ENCODE data around the gene CCDC7.
A peak's percentile ranks its signal among the peaks of the same experiment; 100 is the strongest.

CCDC7 gene

DNA sequence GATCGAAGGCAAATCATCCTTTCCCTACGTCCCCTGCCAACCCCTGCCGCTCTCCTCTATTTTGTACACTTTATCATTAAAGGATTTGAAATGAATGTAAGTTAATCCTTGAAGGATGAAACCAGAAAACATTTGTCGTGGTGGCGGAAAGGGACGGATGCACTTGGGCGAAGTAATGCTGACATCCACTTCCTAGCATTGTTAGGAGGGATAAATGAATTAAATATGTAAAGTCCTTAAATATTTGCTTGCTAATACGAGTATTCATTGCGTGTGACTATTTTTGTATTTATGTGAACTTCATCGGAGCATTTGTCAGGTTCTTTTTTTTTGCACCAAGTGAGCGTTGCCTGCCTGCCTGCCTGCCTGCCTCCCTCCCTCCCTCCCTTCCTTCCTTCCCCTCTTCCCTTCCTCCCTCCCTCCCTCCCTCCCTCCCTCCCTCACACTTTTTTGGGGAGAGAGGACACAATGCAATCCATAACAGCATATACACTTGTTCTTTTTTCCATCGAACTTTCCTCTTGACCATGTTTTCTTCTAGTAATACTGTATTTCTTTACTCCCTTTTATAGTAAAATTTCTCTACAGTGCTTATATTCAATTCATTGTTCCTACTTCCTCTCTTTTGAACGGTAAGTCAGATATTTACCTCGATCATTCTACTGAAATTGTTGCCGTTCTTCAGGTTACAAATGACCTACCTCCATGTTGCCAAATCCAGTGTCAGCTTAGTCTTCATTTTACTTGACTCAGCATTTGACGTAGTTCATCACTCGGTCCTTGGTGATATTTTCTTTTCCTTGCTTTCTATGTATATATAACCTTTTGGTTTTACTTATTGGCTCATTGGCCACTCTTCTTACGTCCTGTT is 831 bp downstream of the CCDC7 start:
- peaks cover 0 to 1% (median 0%) of the 10 kb centered on the region in 4 experiments for H3K36me3 ChIP-seq (ENCODE audit: control insufficient read depth in 4 of 4, insufficient read depth in 4 of 4, low read length in 3 of 4)
- WGBS (ENCODE audit: insufficient coverage), result 0% methylated on average over 7 of the region's 18 CpGs
- peak; percentile 3 to 65 (median 50) for DNase-seq
- CTCF ChIA-PET, result no interaction called here
- peak overlapping the region; percentile 93 to 97 for H3K27ac ChIP-seq (ENCODE audit: insufficient read depth in 1 of 2, low read depth in 1 of 2, low read length in 2 of 2, poor library complexity in 1 of 2, severe bottlenecking in 2 of 2)
- POLR2A ChIA-PET, result interaction anchor here (1.1 to 1.2 kb wide), 2 partner anchors 10 to 68 kb away, joined by 3 to 8 read pairs; no protein-coding TSS in a partner anchor
- H3K4me3 ChIP-seq (ENCODE audit: control insufficient read depth in 1 of 7, extremely low read depth in 1 of 7, insufficient read depth in 4 of 7, low read depth in 2 of 7, low read length in 6 of 7), result peak overlapping the region; percentile 79 to 99 (median 92)
- no peaks in the 10 kb centered on the region for H3K27me3 ChIP-seq (replicated peaks in 2 of 5; ENCODE audit: control insufficient read depth in 4 of 5, insufficient read depth in 5 of 5, low read length in 4 of 5)
- peaks cover 5 to 14% (median 8%) of the 10 kb centered on the region in 4 experiments for H3K4me1 ChIP-seq (ENCODE audit: control extremely low read depth in 1 of 4, control insufficient read depth in 4 of 4, insufficient read depth in 4 of 4, low read length in 3 of 4)
- peaks cover 0 to 5% (median 0%) of the 10 kb centered on the region in 5 experiments for H3K9me3 ChIP-seq (ENCODE audit: control extremely low read depth in 1 of 5, control insufficient read depth in 4 of 5, insufficient read depth in 2 of 5, low read depth in 1 of 5, low read length in 4 of 5)

DNA sequence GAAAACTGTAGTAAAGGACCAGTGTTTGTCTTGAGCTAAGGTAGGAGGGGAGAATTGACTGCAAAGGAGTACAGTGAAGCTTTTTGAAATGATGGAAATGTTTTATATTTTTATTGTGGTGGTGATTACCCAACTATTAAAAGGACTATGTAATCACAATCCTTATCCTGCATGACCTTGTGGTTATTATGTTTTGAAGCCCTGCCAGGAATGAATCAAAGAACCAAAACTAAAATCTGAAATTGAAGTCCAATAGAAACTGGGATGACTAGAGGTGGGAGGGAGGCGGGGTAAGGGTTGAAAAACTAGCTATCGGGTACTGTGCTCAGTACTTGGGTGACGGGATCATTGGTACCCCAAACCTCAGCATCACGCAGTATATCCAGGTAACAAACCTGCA is 8.2 kb downstream of the CCDC7 start:
- 90% methylated on average over 2 of the region's 4 CpGs for WGBS (ENCODE audit: insufficient coverage)

DNA sequence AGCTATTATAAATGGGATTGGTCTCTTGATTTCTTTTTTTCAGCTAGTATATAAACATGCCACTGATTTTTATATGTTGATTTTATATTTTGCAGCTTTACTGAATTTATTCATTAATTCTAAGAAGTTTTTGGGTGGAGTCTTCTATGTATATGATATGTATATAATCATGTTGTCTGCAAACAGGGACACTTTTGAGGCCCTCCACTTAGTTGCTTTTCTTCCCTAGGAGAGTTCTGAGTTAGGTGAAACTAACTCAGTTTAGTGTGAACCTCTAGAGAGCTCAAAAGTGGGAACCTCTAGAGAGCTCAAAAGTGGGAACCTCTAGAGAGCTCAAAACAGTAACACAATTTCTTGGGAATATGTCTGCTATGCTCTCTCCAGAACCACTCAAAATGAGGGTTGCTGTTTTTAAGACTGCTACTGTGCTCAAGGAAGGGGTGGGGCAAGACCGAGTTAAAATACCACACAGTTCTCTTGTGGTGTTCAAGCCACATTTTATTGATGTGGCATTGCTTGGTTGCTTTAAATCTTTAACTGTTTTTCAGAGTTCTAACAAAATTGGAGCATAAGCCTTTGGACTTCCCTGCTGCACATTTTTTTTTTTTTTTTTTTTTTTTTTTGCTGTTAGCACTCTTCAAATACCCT is 13.2 kb downstream of the CCDC7 start:
- WGBS (ENCODE audit: insufficient coverage), result 25% methylated on average over 1 of the region's 1 CpG
- ChIA-PET POLR2A (no interaction called here), CTCF (no interaction called here)
- Histone ChIP-seq H3K27me3 (replicated peaks in 2 of 5; ENCODE audit: control insufficient read depth in 4 of 5, insufficient read depth in 5 of 5, low read length in 4 of 5) (no peaks in the 10 kb centered on the region), H3K4me1 (ENCODE audit: control extremely low read depth in 1 of 4, control insufficient read depth in 4 of 4, insufficient read depth in 4 of 4, low read length in 3 of 4) (no peaks in the 10 kb centered on the region), H3K9me3 (ENCODE audit: control extremely low read depth in 1 of 5, control insufficient read depth in 4 of 5, insufficient read depth in 2 of 5, low read depth in 1 of 5, low read length in 4 of 5) (no peaks in the 10 kb centered on the region), H3K27ac (ENCODE audit: insufficient read depth in 1 of 2, low read depth in 1 of 2, low read length in 2 of 2, poor library complexity in 1 of 2, severe bottlenecking in 2 of 2) (no peak overlapping the region), H3K4me3 (ENCODE audit: control insufficient read depth in 1 of 7, extremely low read depth in 1 of 7, insufficient read depth in 4 of 7, low read depth in 2 of 7, low read length in 6 of 7) (no peak overlapping the region), H3K36me3 (ENCODE audit: control insufficient read depth in 4 of 4, insufficient read depth in 4 of 4, low read length in 3 of 4) (peaks cover 2 to 16% (median 3%) of the 10 kb centered on the region in 4 experiments)
- DNase-seq, result no peak

More for the DNA sequence above, 8.2 kb downstream of the CCDC7 start:
- DNase-seq, result no peak
- ChIA-PET POLR2A (interaction anchor here (0.6 kb wide), 1 partner anchor 76 kb away, joined by 3 read pairs; no protein-coding TSS in a partner anchor), CTCF (no interaction called here)
- H3K27ac ChIP-seq (ENCODE audit: insufficient read depth in 1 of 2, low read depth in 1 of 2, low read length in 2 of 2, poor library complexity in 1 of 2, severe bottlenecking in 2 of 2), result no peak overlapping the region
- H3K36me3 ChIP-seq (ENCODE audit: control insufficient read depth in 4 of 4, insufficient read depth in 4 of 4, low read length in 3 of 4), result peaks cover under 1 to 19% (median 6%) of the 10 kb centered on the region in 4 experiments
- H3K4me3 ChIP-seq (ENCODE audit: control insufficient read depth in 1 of 7, extremely low read depth in 1 of 7, insufficient read depth in 4 of 7, low read depth in 2 of 7, low read length in 6 of 7), result no peak overlapping the region
- H3K27me3 ChIP-seq (replicated peaks in 2 of 5; ENCODE audit: control insufficient read depth in 4 of 5, insufficient read depth in 5 of 5, low read length in 4 of 5), result no peaks in the 10 kb centered on the region
- no peaks in the 10 kb centered on the region for H3K4me1 ChIP-seq (ENCODE audit: control extremely low read depth in 1 of 4, control insufficient read depth in 4 of 4, insufficient read depth in 4 of 4, low read length in 3 of 4)
- H3K9me3 ChIP-seq (ENCODE audit: control extremely low read depth in 1 of 5, control insufficient read depth in 4 of 5, insufficient read depth in 2 of 5, low read depth in 1 of 5, low read length in 4 of 5), result no peaks in the 10 kb centered on the region

DNA sequence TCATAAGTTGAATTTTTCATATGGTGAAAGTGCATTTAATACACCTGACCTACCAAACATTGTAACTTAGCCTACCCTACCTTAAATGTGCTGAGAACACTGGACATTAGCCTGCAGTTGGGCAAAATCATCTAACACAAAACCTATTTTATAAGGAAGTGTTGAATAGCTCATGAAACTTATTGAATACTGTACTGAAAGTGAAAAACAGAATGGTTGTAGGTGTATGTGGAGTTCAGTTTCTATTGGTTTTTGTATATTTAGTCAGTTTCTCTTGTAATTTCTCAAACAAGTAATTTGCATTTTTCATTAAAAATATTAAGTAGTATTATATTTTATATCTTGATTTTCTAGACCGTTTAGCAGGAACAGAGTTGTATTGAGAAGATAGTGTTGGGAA is 15.3 kb downstream of the CCDC7 start:
- CTCF ChIA-PET, result no interaction called here
- Histone ChIP-seq H3K4me3 (ENCODE audit: control insufficient read depth in 1 of 7, extremely low read depth in 1 of 7, insufficient read depth in 4 of 7, low read depth in 2 of 7, low read length in 6 of 7) (no peak overlapping the region), H3K36me3 (ENCODE audit: control insufficient read depth in 4 of 4, insufficient read depth in 4 of 4, low read length in 3 of 4) (peaks cover 0 to 7% (median 1%) of the 10 kb centered on the region in 4 experiments), H3K27me3 (replicated peaks in 2 of 5; ENCODE audit: control insufficient read depth in 4 of 5, insufficient read depth in 5 of 5, low read length in 4 of 5) (no peaks in the 10 kb centered on the region), H3K27ac (ENCODE audit: insufficient read depth in 1 of 2, low read depth in 1 of 2, low read length in 2 of 2, poor library complexity in 1 of 2, severe bottlenecking in 2 of 2) (no peak overlapping the region), H3K4me1 (ENCODE audit: control extremely low read depth in 1 of 4, control insufficient read depth in 4 of 4, insufficient read depth in 4 of 4, low read length in 3 of 4) (no peaks in the 10 kb centered on the region), H3K9me3 (ENCODE audit: control extremely low read depth in 1 of 5, control insufficient read depth in 4 of 5, insufficient read depth in 2 of 5, low read depth in 1 of 5, low read length in 4 of 5) (no peaks in the 10 kb centered on the region)
- POLR2A ChIA-PET, result no interaction called here
- no CpG with 5 or more reads among the region's 1 CpG for WGBS (ENCODE audit: insufficient coverage)
- no peak for DNase-seq

DNA sequence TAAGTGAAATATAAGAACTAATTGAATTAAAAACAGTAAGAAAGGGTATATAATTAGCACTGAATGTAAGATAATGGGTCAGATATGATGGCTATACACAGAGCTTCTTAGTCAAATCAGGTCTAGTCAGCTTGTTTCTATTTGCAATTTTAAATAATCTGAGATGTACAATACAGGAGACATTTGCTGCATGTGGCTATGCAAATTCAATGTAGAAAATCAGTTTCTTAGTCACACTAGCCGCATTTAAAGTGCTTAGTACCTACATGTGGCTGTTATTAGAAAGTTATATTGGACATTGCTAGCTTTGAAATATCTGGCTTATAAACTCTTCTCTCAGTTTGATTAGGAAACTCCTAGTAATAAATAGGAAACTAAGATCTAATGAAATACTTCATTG is 25.3 kb downstream of the CCDC7 start:
- ChIA-PET POLR2A (no interaction called here), CTCF (no interaction called here)
- Histone ChIP-seq H3K27ac (ENCODE audit: insufficient read depth in 1 of 2, low read depth in 1 of 2, low read length in 2 of 2, poor library complexity in 1 of 2, severe bottlenecking in 2 of 2) (no peak overlapping the region), H3K9me3 (ENCODE audit: control extremely low read depth in 1 of 5, control insufficient read depth in 4 of 5, insufficient read depth in 2 of 5, low read depth in 1 of 5, low read length in 4 of 5) (peaks cover 0 to 1% (median 0%) of the 10 kb centered on the region in 5 experiments), H3K27me3 (replicated peaks in 2 of 5; ENCODE audit: control insufficient read depth in 4 of 5, insufficient read depth in 5 of 5, low read length in 4 of 5) (no peaks in the 10 kb centered on the region), H3K4me3 (ENCODE audit: control insufficient read depth in 1 of 7, extremely low read depth in 1 of 7, insufficient read depth in 4 of 7, low read depth in 2 of 7, low read length in 6 of 7) (no peak overlapping the region), H3K4me1 (ENCODE audit: control extremely low read depth in 1 of 4, control insufficient read depth in 4 of 4, insufficient read depth in 4 of 4, low read length in 3 of 4) (no peaks in the 10 kb centered on the region), H3K36me3 (ENCODE audit: control insufficient read depth in 4 of 4, insufficient read depth in 4 of 4, low read length in 3 of 4) (peaks cover 4 to 15% (median 7%) of the 10 kb centered on the region in 4 experiments)
- no peak for DNase-seq
- 100% methylated on average over 1 of the region's 1 CpG for WGBS (ENCODE audit: insufficient coverage)

DNA sequence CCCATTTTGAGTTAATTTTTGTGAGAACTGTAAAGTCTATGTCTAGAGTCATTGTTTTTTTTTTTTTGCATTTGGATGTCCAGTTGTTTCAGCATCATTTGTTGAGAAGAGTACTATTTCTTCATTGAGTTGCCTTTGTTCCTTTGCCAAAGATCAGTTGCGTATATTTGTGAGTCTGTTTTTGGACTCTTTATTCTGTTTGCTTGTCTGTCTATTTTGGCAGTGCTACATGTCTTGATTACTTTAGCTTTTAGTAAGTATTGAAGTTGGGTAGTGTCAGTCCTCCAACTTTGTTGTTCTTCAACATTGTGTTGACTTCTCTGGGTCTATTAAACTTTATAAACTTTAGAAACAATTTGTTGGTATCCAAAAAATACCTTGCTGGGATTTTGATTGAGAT is 31.6 kb downstream of the CCDC7 start:
- CTCF ChIA-PET, result no interaction called here
- Histone ChIP-seq H3K36me3 (ENCODE audit: control insufficient read depth in 4 of 4, insufficient read depth in 4 of 4, low read length in 3 of 4) (peaks cover 0 to 43% (median 8%) of the 10 kb centered on the region in 4 experiments), H3K4me1 (ENCODE audit: control extremely low read depth in 1 of 4, control insufficient read depth in 4 of 4, insufficient read depth in 4 of 4, low read length in 3 of 4) (no peaks in the 10 kb centered on the region), H3K27me3 (replicated peaks in 2 of 5; ENCODE audit: control insufficient read depth in 4 of 5, insufficient read depth in 5 of 5, low read length in 4 of 5) (no peaks in the 10 kb centered on the region), H3K27ac (ENCODE audit: insufficient read depth in 1 of 2, low read depth in 1 of 2, low read length in 2 of 2, poor library complexity in 1 of 2, severe bottlenecking in 2 of 2) (no peak overlapping the region), H3K4me3 (ENCODE audit: control insufficient read depth in 1 of 7, extremely low read depth in 1 of 7, insufficient read depth in 4 of 7, low read depth in 2 of 7, low read length in 6 of 7) (no peak overlapping the region), H3K9me3 (ENCODE audit: control extremely low read depth in 1 of 5, control insufficient read depth in 4 of 5, insufficient read depth in 2 of 5, low read depth in 1 of 5, low read length in 4 of 5) (peaks cover 4 to 21% (median 5%) of the 10 kb centered on the region in 5 experiments)
- DNase-seq, result no peak
- WGBS (ENCODE audit: insufficient coverage), result 100% methylated on average over 1 of the region's 1 CpG
- POLR2A ChIA-PET, result no interaction called here

DNA sequence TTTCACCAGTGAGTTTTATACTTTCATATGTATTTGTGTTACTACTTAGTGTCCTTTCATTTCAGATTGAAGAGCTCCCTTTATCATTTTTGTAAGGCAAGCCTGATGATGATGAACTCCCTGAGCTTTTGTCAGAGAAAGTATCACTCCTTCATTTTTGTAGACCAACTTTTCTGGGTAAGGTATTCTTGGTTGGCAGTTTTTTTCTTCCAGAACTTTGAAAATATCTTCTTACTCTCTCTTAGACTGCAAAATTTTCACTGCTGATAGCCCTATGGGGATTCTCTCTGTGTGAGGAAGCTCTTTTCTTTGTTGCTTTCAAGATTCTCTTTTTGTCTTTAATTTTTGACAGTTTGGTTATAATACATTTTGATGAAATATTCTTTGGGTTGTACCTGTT is 35.7 kb downstream of the CCDC7 start:
- Histone ChIP-seq H3K4me1 (ENCODE audit: control extremely low read depth in 1 of 4, control insufficient read depth in 4 of 4, insufficient read depth in 4 of 4, low read length in 3 of 4) (no peaks in the 10 kb centered on the region), H3K27me3 (replicated peaks in 2 of 5; ENCODE audit: control insufficient read depth in 4 of 5, insufficient read depth in 5 of 5, low read length in 4 of 5) (no peaks in the 10 kb centered on the region), H3K4me3 (ENCODE audit: control insufficient read depth in 1 of 7, extremely low read depth in 1 of 7, insufficient read depth in 4 of 7, low read depth in 2 of 7, low read length in 6 of 7) (no peak overlapping the region), H3K9me3 (ENCODE audit: control extremely low read depth in 1 of 5, control insufficient read depth in 4 of 5, insufficient read depth in 2 of 5, low read depth in 1 of 5, low read length in 4 of 5) (peaks cover 3 to 25% (median 4%) of the 10 kb centered on the region in 5 experiments), H3K27ac (ENCODE audit: insufficient read depth in 1 of 2, low read depth in 1 of 2, low read length in 2 of 2, poor library complexity in 1 of 2, severe bottlenecking in 2 of 2) (no peak overlapping the region), H3K36me3 (ENCODE audit: control insufficient read depth in 4 of 4, insufficient read depth in 4 of 4, low read length in 3 of 4) (peaks cover 0 to 30% (median 6%) of the 10 kb centered on the region in 4 experiments)
- ChIA-PET CTCF (no interaction called here), POLR2A (interaction anchor here (0.5 kb wide), 1 partner anchor 1639 kb away, joined by 3 read pairs; no protein-coding TSS in a partner anchor)
- DNase-seq, result peak in 2 of 3 donors; percentile 25 to 37
